Karpas-422 (cell line): ENCODE measurements around the gene OR5D18. TPM values are rescaled to one million over a fixed set of nuclear protein-coding genes. Genes with fewer than 3 reads are reported as not detected.
"Not testable (repeated sequence)": the region's sequence is repeated elsewhere in the genome, so short reads cannot be mapped to it uniquely, and the experiment has no call there.

Experiments
- DNase-seq: peaks from one replicate; pipeline ENCODE4 v3.0.0-alpha.2; 2015
- H2AFZ ChIP-seq: fragments of 200-600 bp; sonication (generic); 2 replicates; pipeline ENCODE4 v1.6.1; 2014; ENCODE audit warnings: antibody characterized with exemption, low read length, mixed read lengths
- H3K27ac ChIP-seq: fragments of 200-600 bp; sonication (generic); 2 replicates; pipeline ENCODE4 v1.5.1; 2014; ENCODE audit warnings: mild to moderate bottlenecking, low read length, moderate library complexity
- H3K27me3 ChIP-seq: fragments of 200-600 bp; sonication (generic); 2 replicates; pipeline ENCODE4 v1.6.1; 2014; ENCODE audit warnings: low read length, mixed read lengths
- H3K36me3 ChIP-seq: fragments of 200-600 bp; sonication (generic); 2 replicates; pipeline ENCODE4 v1.6.1; 2014; ENCODE audit warnings: low read length, mixed read lengths; ENCODE audit not compliant: insufficient read depth
- H3K4me1 ChIP-seq: fragments of 200-600 bp; sonication (generic); 2 replicates; pipeline ENCODE4 v1.6.1; 2014; ENCODE audit warnings: mild to moderate bottlenecking, low read length, mixed read lengths
- H3K4me2 ChIP-seq: fragments of 200-600 bp; sonication (generic); 2 replicates; pipeline ENCODE4 v1.6.1; 2014; ENCODE audit warnings: low read length, low read depth, mild to moderate bottlenecking; ENCODE audit not compliant: poor library complexity, severe bottlenecking
- H3K4me3 ChIP-seq: fragments of 200-600 bp; sonication (generic); 2 replicates; pipeline ENCODE4 v1.5.1; 2014; ENCODE audit warnings: mild to moderate bottlenecking, antibody characterized with exemption, low read length, mixed read lengths
- H3K79me2 ChIP-seq: fragments of 200-600 bp; sonication (generic); 2 replicates; pipeline ENCODE4 v1.6.1; 2014; ENCODE audit warnings: mild to moderate bottlenecking, low read length, mixed read lengths
- H3K9ac ChIP-seq: fragments of 200-600 bp; sonication (generic); 2 replicates; pipeline ENCODE4 v1.6.0; 2014; ENCODE audit warnings: low read length
- H3K9me2 ChIP-seq: fragments of 200-600 bp; sonication (generic), shearing (Covaris generic); replicated peaks from 2 replicates; pipeline ENCODE4 v1.6.0; 2014; ENCODE audit warnings: mild to moderate bottlenecking, low read length, moderate library complexity; ENCODE audit not compliant: insufficient read depth
- H3K9me3 ChIP-seq: fragments of 300-700, 200-600 bp; sonication (generic); 2 replicates; pipeline ENCODE4 v1.6.1; 2014; ENCODE audit warnings: low read length, mixed read lengths
- H4K20me1 ChIP-seq: fragments of 200-600 bp; sonication (generic); 2 replicates; pipeline ENCODE4 v1.6.1; 2014; ENCODE audit warnings: mild to moderate bottlenecking, antibody characterized with exemption, low read length, low read depth; ENCODE audit not compliant: insufficient read depth
- small RNA-seq: library from RNA; depleted of rRNA; stranded (forward); fragments of <200 nt; gene quantifications from one replicate; pipeline ENCODE3, GENCODE V24; 2014
- total RNA-seq: library from RNA; depleted of rRNA; stranded (reverse); fragments of >200 nt; shearing (Covaris generic); gene quantifications from 2 replicates; pipeline ENCODE4 v1.2.3, GENCODE V29; 2014; ENCODE audit warnings: low replicate concordance; rRNA removed

Gene OR5D18
- total RNA-seq, 1 experiment from 2014 or later: not detected

GRCh38 chr11:55838452-55838851 lies 19.0 kb downstream of the OR5D18 start, which contains the start of gene OR5D16:
Gene OR5D16, plus strand, starts transcription at chr11:55838752. Its CDS starts 0 bp downstream, at chr11:55838752.
- no peak for DNase-seq

GRCh38 chr11:55847453-55847852 lies 28.0 kb downstream of the OR5D18 start:
- Histone ChIP-seq H3K27ac (no peak overlapping the region), H3K9me3 (peaks cover 25% of the 10 kb centered on the region), H3K79me2 (no peaks in the 10 kb centered on the region), H3K36me3 (no peaks in the 10 kb centered on the region), H2AFZ (no peak overlapping the region), H3K9ac (no peak overlapping the region), H3K4me3 (no peak overlapping the region), H3K4me2 (no peak overlapping the region), H4K20me1 (no peaks in the 10 kb centered on the region), H3K4me1 (no peaks in the 10 kb centered on the region), H3K27me3 (no peaks in the 10 kb centered on the region), H3K9me2 (no peaks in the 10 kb centered on the region)
- DNase-seq: no peak

More at GRCh38 chr11:55838452-55838851, 19.0 kb downstream of the OR5D18 start, which contains the start of gene OR5D16:
- no peak within 1 kb of the TSS for H3K4me3 ChIP-seq
- no peak within 1 kb of the TSS for H3K27ac ChIP-seq
- no peaks in the 10 kb centered on the region for H3K79me2 ChIP-seq
- no peaks in the 10 kb centered on the region for H3K4me1 ChIP-seq
- no peaks in the 10 kb centered on the region for H3K36me3 ChIP-seq
- peaks cover 17% of the 10 kb centered on the region for H3K9me3 ChIP-seq
- H3K27me3 ChIP-seq: no peaks in the 10 kb centered on the region
- no peak within 1 kb of the TSS for H2AFZ ChIP-seq
- no peak within 1 kb of the TSS for H3K9ac ChIP-seq
- no peaks in the 10 kb centered on the region for H3K9me2 ChIP-seq
- H3K4me2 ChIP-seq: no peak within 1 kb of the TSS
- H4K20me1 ChIP-seq: no peaks in the 10 kb centered on the region

- Histone ChIP-seq H3K4me3 (no peak overlapping the region), H3K4me1 (no peaks in the 10 kb centered on the region), H4K20me1 (no peaks in the 10 kb centered on the region), H3K27me3 (no peaks in the 10 kb centered on the region), H2AFZ (no peak overlapping the region), H3K27ac (no peak overlapping the region), H3K9ac (no peak overlapping the region), H3K79me2 (no peaks in the 10 kb centered on the region), H3K9me3 (peaks cover 28% of the 10 kb centered on the region), H3K9me2 (no peaks in the 10 kb centered on the region), H3K36me3 (no peaks in the 10 kb centered on the region), H3K4me2 (no peak overlapping the region)
- DNase-seq: no peak
These were observed 29.6 kb downstream of the OR5D18 start for GRCh38 chr11:55849037-55849436.

GRCh38 chr11:55852141-55852540 lies 32.7 kb downstream of the OR5D18 start:
- no peak overlapping the region for H2AFZ ChIP-seq
- H3K36me3 ChIP-seq: no peaks in the 10 kb centered on the region
- H3K4me3 ChIP-seq: no peak overlapping the region
- H3K79me2 ChIP-seq: no peaks in the 10 kb centered on the region
- H4K20me1 ChIP-seq: no peaks in the 10 kb centered on the region
- no peak overlapping the region for H3K27ac ChIP-seq
- H3K9ac ChIP-seq: no peak overlapping the region
- no peak overlapping the region for H3K4me2 ChIP-seq
- H3K4me1 ChIP-seq: no peaks in the 10 kb centered on the region
- H3K9me3 ChIP-seq: peaks cover 27% of the 10 kb centered on the region
- H3K27me3 ChIP-seq: no peaks in the 10 kb centered on the region
- DNase-seq: no peak
- no peaks in the 10 kb centered on the region for H3K9me2 ChIP-seq

- no peaks in the 10 kb centered on the region for H3K36me3 ChIP-seq
- no peak overlapping the region for H2AFZ ChIP-seq
- H3K79me2 ChIP-seq: no peaks in the 10 kb centered on the region
- no peak overlapping the region for H3K4me3 ChIP-seq
- no peaks in the 10 kb centered on the region for H3K4me1 ChIP-seq
- no peak overlapping the region for H3K27ac ChIP-seq
- DNase-seq: no peak
- no peak overlapping the region for H3K4me2 ChIP-seq
- peaks cover 22% of the 10 kb centered on the region for H3K9me3 ChIP-seq
- no peak overlapping the region for H3K9ac ChIP-seq
- H4K20me1 ChIP-seq: no peaks in the 10 kb centered on the region
- no peaks in the 10 kb centered on the region for H3K9me2 ChIP-seq
- no peaks in the 10 kb centered on the region for H3K27me3 ChIP-seq
These were observed 35.3 kb downstream of the OR5D18 start for GRCh38 chr11:55854704-55855103.

GRCh38 chr11:55867354-55867753 lies 47.9 kb downstream of the OR5D18 start:
- H3K4me1 ChIP-seq, H3K27ac ChIP-seq, H3K9ac ChIP-seq, H3K79me2 ChIP-seq, H2AFZ ChIP-seq, H4K20me1 ChIP-seq, H3K9me3 ChIP-seq, H3K27me3 ChIP-seq, DNase-seq, H3K36me3 ChIP-seq, H3K4me3 ChIP-seq, H3K4me2 ChIP-seq, H3K9me2 ChIP-seq: not testable (repeated sequence)

Small RNA genes lying within 50 kb of the gene (small RNA-seq; reads per million reads assigned to genes)
- gene AC036111.3: not detected

Other genes with a start within 250 kb of the OR5D18 start
- gene OR4C16, start 247.5 kb upstream of the OR5D18 start, total RNA-seq: not detected in 2 replicates
- gene OR4C11, start 212.0 kb upstream of the OR5D18 start, total RNA-seq: not detected in 2 replicates
- not detected in 2 replicates for gene OR4P4, start 184.5 kb upstream of the OR5D18 start, total RNA-seq
- not detected in 2 replicates for gene OR4S2, start 171.3 kb upstream of the OR5D18 start, total RNA-seq
- not detected in 2 replicates for gene OR4C6, start 157.4 kb upstream of the OR5D18 start, total RNA-seq
- not detected in 2 replicates for gene OR5D13, start 46.2 kb upstream of the OR5D18 start, total RNA-seq
- not detected in 2 replicates for gene OR5D14, start 24.1 kb upstream of the OR5D18 start, total RNA-seq
- not detected in 2 replicates for gene OR5L1, start 8.3 kb upstream of the OR5D18 start, total RNA-seq
- not detected in 2 replicates for gene OR5L2, start 7.6 kb downstream of the OR5D18 start, total RNA-seq
- gene OR5D16, start 19.1 kb downstream of the OR5D18 start, total RNA-seq: not detected in 2 replicates
- gene TRIM51, start 63.7 kb downstream of the OR5D18 start, total RNA-seq: not detected in 2 replicates
- gene OR5W2, start 95.0 kb downstream of the OR5D18 start, total RNA-seq: not detected in 2 replicates
- gene OR5I1, start 116.8 kb downstream of the OR5D18 start, total RNA-seq: not detected in 2 replicates
- gene OR10AG1, start 150.3 kb downstream of the OR5D18 start, total RNA-seq: not detected in 2 replicates
- gene OR5F1, start 175.0 kb downstream of the OR5D18 start, total RNA-seq: not detected in 2 replicates
- not detected in 2 replicates for gene OR5AS1, start 208.0 kb downstream of the OR5D18 start, total RNA-seq